ENCODE results near the gene TNK2.

Gene TNK2

DNA sequence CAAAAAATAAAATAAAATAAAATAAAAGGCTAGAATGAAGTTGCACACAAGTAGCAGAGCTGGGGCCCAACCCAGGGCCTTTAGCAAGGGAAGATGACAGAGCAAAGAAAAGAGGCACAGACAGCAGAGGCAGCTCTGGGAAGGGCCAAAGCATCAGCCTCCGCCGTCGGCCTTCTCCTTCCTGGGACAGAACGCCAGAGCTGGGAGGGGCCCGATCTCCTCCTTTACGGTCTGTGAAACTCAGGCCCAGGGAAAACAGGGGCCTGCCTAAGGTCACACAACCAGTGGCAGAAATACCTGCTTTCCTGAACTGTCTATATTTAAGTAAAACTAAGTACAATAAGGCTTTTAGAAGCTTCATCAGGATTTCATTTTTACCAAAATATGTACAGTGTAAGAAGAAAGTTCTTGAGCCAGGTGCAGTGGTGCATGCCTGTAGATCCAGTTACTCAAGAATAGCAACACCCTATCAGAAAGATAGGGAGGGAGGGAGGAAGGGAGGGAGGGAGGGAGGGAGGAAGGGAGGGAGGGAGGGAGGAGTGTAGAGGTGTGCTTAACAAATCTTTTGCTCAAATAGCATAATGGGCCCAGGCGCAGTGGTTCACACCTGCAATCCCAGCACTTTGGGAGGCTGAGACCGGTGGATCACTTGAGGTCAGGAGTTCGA, 53.6 kb downstream of the TNK2 start:
- no peak for DNase-seq (ENCODE audit: low read depth in 3 of 3, low spot score in 1 of 3)

GRCh38 chr3:195853996-195854395, 54.4 kb downstream of the TNK2 start:
- no peak for DNase-seq (ENCODE audit: low read depth in 3 of 3, low spot score in 1 of 3)

DNA sequence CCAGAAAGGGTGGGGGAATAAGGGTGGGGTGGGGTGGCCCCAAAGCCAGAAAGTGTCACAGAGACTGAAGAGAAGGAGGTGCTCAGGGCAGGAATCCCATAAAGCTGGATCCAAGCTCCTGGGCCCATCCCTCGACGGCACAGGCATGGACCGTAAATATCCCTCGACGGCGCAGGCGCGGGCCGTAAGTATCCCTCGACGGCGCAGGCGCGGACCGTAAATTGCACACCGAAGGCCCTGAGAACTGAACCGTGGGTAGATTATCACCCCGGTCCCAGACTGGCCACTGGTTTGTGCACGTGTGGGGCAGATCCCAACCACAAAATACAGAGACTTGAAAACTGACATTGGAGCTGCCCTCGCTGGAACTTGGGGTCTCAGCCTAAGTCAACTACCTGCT, 55.3 kb downstream of the TNK2 start:
- DNase-seq (ENCODE audit: low read depth in 3 of 3, low spot score in 1 of 3), result no peak

GRCh38 chr3:195850857-195851543, 57.4 kb downstream of the TNK2 start:
- peak; percentile 65 to 77 (median 71) for DNase-seq (ENCODE audit: low read depth in 3 of 3, low spot score in 1 of 3)

- no peak for DNase-seq (ENCODE audit: low read depth in 3 of 3, low spot score in 1 of 3)
These were observed 58.9 kb downstream of the TNK2 start for GRCh38 chr3:195849322-195850074.

GRCh38 chr3:195847055-195847950, 61.0 kb downstream of the TNK2 start:
- no peak for DNase-seq (ENCODE audit: low read depth in 3 of 3, low spot score in 1 of 3)

- no peak for DNase-seq (ENCODE audit: low read depth in 3 of 3, low spot score in 1 of 3)
These were observed 62.9 kb downstream of the TNK2 start for GRCh38 chr3:195845483-195845882.

- no peak for DNase-seq (ENCODE audit: low read depth in 3 of 3, low spot score in 1 of 3)
These were observed 63.6 kb downstream of the TNK2 start for GRCh38 chr3:195844671-195845218.

- no peak for DNase-seq (ENCODE audit: low read depth in 3 of 3, low spot score in 1 of 3)
These were observed 68.9 kb downstream of the TNK2 start for GRCh38 chr3:195839260-195840010.

DNA sequence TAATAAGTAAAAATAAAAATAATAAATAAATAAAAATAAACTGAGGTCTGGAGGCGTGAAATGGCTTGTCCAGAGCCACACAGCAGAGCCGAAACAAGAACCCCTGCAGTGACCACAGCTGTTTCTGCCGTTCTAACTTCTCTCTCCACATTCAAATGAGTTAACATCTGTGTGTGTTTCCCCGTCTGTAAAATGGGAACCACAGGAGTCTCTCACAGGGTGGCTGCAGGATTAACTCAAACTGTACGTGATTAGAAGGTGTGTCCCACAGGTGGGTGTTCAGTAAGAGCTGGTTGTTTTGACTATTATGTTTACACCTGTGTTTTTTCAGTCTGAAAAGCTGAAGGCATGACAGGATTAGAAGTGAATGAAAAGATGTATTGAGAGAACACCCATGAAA, 69.6 kb downstream of the TNK2 start:
- no peak for DNase-seq (ENCODE audit: low read depth in 3 of 3, low spot score in 1 of 3)

DNA sequence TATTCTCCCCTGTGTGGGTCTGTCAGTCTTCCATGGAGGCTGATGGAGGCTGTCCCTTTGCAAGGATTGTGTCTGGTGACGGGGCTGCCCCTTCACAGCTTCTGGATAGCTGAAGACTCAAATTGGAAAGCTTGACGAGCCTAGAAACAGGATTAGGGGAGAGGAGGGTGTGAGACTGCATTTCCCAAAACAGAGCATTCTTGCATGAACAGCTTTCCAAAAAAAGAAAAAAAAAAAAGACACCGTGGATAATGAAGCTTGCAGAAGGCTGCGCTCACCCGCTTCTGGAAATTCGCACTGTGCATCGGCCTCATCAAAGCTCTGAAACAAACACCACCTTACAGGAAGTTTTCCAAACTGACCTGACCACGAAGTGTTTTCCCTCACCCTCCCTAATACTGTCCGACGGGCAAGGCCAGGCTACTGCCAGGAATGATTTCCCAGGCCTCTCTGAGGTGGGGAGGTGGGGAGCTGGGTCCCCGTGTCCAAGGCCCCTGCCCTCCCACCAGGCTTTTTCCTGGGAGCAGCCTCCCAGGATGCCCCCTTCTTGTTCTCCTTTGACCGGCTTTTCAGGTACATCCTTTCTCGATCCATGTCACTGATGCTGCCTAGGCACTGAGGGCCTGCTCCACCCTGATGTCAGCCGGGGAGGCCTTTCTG, 71.7 kb downstream of the TNK2 start:
- no peak for DNase-seq (ENCODE audit: low read depth in 3 of 3, low spot score in 1 of 3)

GRCh38 chr3:195835791-195836190, 72.6 kb downstream of the TNK2 start:
- no peak for DNase-seq (ENCODE audit: low read depth in 3 of 3, low spot score in 1 of 3)

- DNase-seq (ENCODE audit: low read depth in 3 of 3, low spot score in 1 of 3), result no peak
These were observed 73.4 kb downstream of the TNK2 start for GRCh38 chr3:195834675-195835583.

- no peak for DNase-seq (ENCODE audit: low read depth in 3 of 3, low spot score in 1 of 3)
These were observed 78.5 kb downstream of the TNK2 start for GRCh38 chr3:195829897-195830254.

DNA sequence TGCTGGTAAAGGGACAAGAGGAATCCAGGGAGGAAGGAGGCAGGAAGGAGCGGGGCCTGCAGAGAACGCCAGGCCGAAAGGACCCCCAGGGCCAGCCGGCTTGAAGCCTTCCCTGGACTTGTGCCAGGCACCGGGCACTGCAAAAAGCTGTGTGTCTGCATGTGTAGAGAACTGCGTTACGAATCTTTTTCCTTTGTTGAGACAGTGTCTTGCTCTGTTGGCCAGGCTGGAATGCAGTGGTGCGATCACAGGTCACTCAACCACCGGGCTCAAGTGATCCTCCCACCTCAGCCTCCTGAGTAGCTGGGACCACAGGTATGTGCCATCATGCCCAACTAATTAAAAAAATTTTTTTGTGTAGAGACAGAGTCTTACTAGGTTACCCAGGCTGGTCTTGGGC, 79.6 kb downstream of the TNK2 start:
- DNase-seq (ENCODE audit: low read depth in 3 of 3, low spot score in 1 of 3), result no peak

GRCh38 chr3:195825857-195826804, 82.2 kb downstream of the TNK2 start:
- no peak for DNase-seq (ENCODE audit: low read depth in 3 of 3, low spot score in 1 of 3)

DNA sequence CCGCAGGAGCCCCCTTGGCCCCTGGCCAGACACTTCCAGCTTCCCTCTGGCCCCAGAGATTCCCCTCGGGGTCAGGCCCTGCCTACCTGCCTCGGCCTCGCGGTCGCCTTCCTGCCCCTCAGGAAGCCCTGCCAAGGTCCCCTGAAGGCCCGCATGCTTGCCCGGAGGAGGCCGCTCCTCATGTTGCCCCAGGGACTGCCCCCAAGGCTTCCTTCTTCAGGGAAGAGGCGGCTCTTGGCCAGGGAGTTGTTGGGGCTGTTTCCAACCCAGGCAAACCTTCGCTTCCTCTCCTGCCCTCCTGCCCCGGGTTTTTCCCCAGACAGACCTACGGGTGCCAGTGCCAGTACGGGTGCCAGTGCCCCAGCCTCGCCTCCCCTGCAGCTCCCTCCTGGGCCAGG, 83.2 kb downstream of the TNK2 start:
- no peak for DNase-seq (ENCODE audit: low read depth in 3 of 3, low spot score in 1 of 3)
